ENCODE measurements around the gene DNPEP. TPM values are rescaled to one million over a fixed set of nuclear protein-coding genes. Genes with fewer than 3 reads are reported as not detected.
A peak's percentile ranks its signal among the peaks of the same experiment; 100 is the strongest.

DNPEP gene
- total and polyA plus RNA-seq, 2 of the 4 experiments (the other 2 are of a cell fraction): 74.2 to 89.4 TPM

DNA sequence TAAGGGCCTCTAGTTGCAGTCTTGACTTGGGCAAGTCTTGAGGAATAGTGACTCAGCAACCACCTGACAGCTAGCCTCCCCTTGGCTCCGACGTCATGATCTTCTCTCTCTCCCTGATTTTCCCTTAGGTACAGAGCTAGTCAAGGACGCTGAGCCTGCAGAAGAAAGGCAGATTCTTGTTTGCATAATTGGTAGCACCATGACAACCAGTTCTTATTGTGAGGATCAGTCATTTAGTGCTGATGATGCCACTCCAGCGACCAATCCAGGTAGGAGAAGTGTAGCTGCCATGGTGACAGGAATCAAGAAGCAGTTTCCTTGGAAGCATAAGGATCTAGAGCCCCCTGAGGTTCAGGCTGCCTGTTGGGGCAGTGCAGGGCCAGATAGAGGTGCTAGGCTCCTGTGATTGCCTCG is 52.3 kb downstream of the DNPEP start:
- DNase-seq (peak; percentile 6), ATAC-seq (ENCODE audit: low read depth) (no peak)
- H3K27ac ChIP-seq (ENCODE audit: insufficient read depth, low read length): no peak overlapping the region
- H2BK20ac ChIP-seq (ENCODE audit: low read depth, low read length): no peak overlapping the region
- H3K18ac ChIP-seq (ENCODE audit: low read depth, low read length): no peak overlapping the region
- ChIA-PET CTCF (interaction anchor here (0.9 kb wide), 1 partner anchor 36 kb away, joined by 3 read pairs; no protein-coding TSS in a partner anchor), POLR2A (ENCODE audit: unreplicated experiment) (no interaction called here)
- no peak overlapping the region for H3K56ac ChIP-seq (ENCODE audit: extremely low read depth, insufficient read depth, low read length)
- H3K27me3 ChIP-seq (ENCODE audit: control insufficient read depth, insufficient read depth, low read length): peaks cover 35% of the 10 kb centered on the region
- no peak overlapping the region for H4K91ac ChIP-seq (ENCODE audit: insufficient read depth, low read depth, low read length)
- no peak overlapping the region for H3K4me3 ChIP-seq (ENCODE audit: insufficient read depth, low read depth, low read length)
- TF ChIP-seq RFX5 (IDR thresholded peaks at IDR 0.05; ENCODE audit: low read depth, low read length): no peak
- TF ChIP-seq MAZ (IDR thresholded peaks at IDR 0.05; ENCODE audit: borderline replicate concordance, low read depth, low read length): no peak
- no peak for TF ChIP-seq USF2 (IDR thresholded peaks at IDR 0.05; ENCODE audit: low read depth, low read length)
- no peak for TF ChIP-seq CEBPB (IDR thresholded peaks at IDR 0.05; ENCODE audit: low read depth, low read length)
- TF ChIP-seq CHD1 (IDR thresholded peaks at IDR 0.05; ENCODE audit: low read depth, low read length): no peak
- TF ChIP-seq NFE2L2 (IDR thresholded peaks at IDR 0.05; ENCODE audit: low read depth, low read length): no peak
- intact Hi-C loops (cut with micrococcal nuclease): no loop called here
- H3K79me1 ChIP-seq (ENCODE audit: low read depth in 1 of 2, low read length in 2 of 2): no peaks in the 10 kb centered on the region
- no peak overlapping the region for H2AK9ac ChIP-seq (replicated peaks; ENCODE audit: low read depth, low read length, poor library complexity)
- H2BK120ac ChIP-seq (ENCODE audit: low read depth, low read length): no peak overlapping the region
- H3K9ac ChIP-seq (ENCODE audit: low read depth, low read length): no peak overlapping the region
- H3K4me1 ChIP-seq (ENCODE audit: control insufficient read depth, insufficient read depth, low read length): no peaks in the 10 kb centered on the region
- H2AFZ ChIP-seq (replicated peaks; ENCODE audit: low read length, poor library complexity): no peak overlapping the region
- no peaks in the 10 kb centered on the region for H3K36me3 ChIP-seq (ENCODE audit: control insufficient read depth, insufficient read depth, low read length)
- no peak overlapping the region for H2BK5ac ChIP-seq (ENCODE audit: low read depth, low read length, poor library complexity, severe bottlenecking)
- in situ Hi-C loops (cut with MboI; ENCODE audit: low sequenced_read_pairs): no loop called here
- H4K5ac ChIP-seq (ENCODE audit: low read depth, low read length): no peak overlapping the region
- H3K23ac ChIP-seq (ENCODE audit: low read depth, low read length): no peak overlapping the region
- no peak overlapping the region for H4K8ac ChIP-seq (ENCODE audit: low read depth in 2 of 2, low read length in 2 of 2)
- 37% methylated on average over 2 of the region's 5 CpGs; no CpG with 5 or more reads in 1 of the 2 experiments for WGBS, 2 experiments (ENCODE audit: extremely low coverage in 2 of 2, insufficient read length in 1 of 2)
- no peaks in the 10 kb centered on the region for H3K9me1 ChIP-seq (ENCODE audit: insufficient read depth, low read length)
- peaks cover 6% of the 10 kb centered on the region for H3K9me3 ChIP-seq (ENCODE audit: control insufficient read depth, insufficient read depth, low read length)
- no TSS peak for BruUV-seq (replicated peaks)
- H2AK5ac ChIP-seq (ENCODE audit: low read depth, low read length): no peak overlapping the region
- no peak overlapping the region for H3K4ac ChIP-seq (ENCODE audit: low read depth, low read length)
- H3K14ac ChIP-seq (replicated peaks; ENCODE audit: low read depth, low read length): no peak overlapping the region
- no peak overlapping the region for H3K4me2 ChIP-seq (ENCODE audit: low read depth, low read length)
- H4K20me1 ChIP-seq (ENCODE audit: insufficient read depth, low read length): no peaks in the 10 kb centered on the region
- dilution Hi-C loops (cut with HindIII; ENCODE audit: low sequenced_read_pairs, unreplicated experiment): no loop called here
- no peak overlapping the region for H2BK15ac ChIP-seq (ENCODE audit: low read depth, low read length)

Measured in IMR-90 (cell line).